T47D (cell line): ENCODE results near the gene GDF10.
A peak's percentile ranks its signal among the peaks of the same experiment; 100 is the strongest.

Experiments used
- DNase-seq, 2 experiments: peaks; one replicate each; pipeline versions ENCODE4 v3.0.0 to v3.0.0-alpha.2; 2011 to 2012; ENCODE audit warnings: low read depth in 1 of 2, low spot score in 1 of 2
- JUND ChIP-seq: IDR thresholded peaks from 2 replicates; pipeline ENCODE4 v1.6.1; 2012; ENCODE audit warnings: low read depth
- in situ Hi-C: cut with HindIII; loops from 2 replicates; pipeline ENCODE4 v1.10.0; 2016; ENCODE audit warnings: low sequenced_read_pairs, low pct_unique_long_range_greater_than_20kb

GDF10 gene

DNA sequence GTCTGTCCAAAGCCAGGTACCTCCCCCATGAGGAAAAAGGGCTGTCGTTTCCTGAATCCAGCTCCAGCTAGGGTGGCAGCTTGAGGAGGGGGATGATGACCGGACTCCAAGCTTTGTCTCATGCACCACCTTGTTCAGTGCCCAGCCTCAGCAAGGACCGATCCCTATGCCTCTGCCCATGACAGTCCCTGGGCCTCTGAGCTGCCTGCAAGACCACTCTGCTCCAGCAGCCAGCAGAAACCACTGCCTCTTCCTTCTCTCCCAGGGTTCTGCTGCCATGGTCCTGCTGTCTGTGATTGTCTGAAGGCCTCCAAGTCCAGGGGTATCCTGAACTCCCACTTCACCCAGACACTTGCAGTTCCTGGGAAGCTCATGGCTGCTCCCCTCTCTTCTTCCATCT is 21.3 kb upstream of the GDF10 start:
- no peak for TF ChIP-seq JUND
- DNase-seq, result no peak
- in situ Hi-C loops, result no loop called here

DNA sequence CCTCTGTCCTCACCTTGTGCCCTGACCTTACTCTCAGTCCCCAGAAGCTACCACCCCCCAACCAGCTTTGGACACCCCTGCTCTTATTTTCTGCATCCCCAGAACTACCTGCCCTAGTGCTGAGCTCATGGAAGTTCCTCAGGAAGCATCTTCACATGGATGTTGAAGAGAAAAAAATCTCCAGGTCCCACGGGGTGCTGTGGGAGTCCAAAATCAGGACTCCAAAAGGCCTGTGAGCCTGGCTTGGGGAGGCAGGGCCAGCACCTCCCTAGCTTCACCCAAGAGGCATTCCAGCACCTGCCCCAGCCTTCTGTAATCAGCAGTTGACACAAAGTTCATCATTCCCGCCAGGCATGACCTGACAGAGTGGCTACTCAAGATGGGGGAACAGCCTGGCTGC is 20.7 kb upstream of the GDF10 start:
- TF ChIP-seq JUND, result no peak
- in situ Hi-C loops, result no loop called here
- DNase-seq, result no peak

- no peak for TF ChIP-seq JUND
- in situ Hi-C loops, result no loop called here
- no peak for DNase-seq
Measured at GRCh38 chr10:47282005-47282656, 17.9 kb upstream of the GDF10 start.

DNA sequence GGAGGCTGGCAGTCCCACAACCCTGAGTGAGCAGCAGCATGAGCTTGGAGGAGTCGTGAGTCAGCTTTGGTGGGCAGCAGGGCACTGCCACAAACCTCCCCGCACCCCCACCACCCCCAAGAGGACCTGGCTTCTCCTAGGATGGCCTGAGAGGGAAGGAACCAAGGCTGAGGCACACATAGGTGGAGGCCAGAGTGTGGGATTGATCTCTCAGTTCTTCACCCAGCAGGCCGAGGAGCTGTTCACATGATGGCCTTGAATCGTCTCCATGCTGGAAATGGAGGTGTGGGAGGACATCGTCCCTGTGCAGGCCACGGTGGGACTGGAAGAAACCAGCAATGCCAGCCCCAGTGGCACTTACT is 17.4 kb upstream of the GDF10 start:
- no peak for DNase-seq
- no peak for TF ChIP-seq JUND
- in situ Hi-C loops, result no loop called here

GRCh38 chr10:47283101-47283630 is 16.8 kb upstream of the GDF10 start:
- in situ Hi-C loops, result no loop called here
- DNase-seq, result no peak
- TF ChIP-seq JUND, result no peak

- no peak for TF ChIP-seq JUND
- in situ Hi-C loops, result no loop called here
- DNase-seq, result no peak
Measured at GRCh38 chr10:47283848-47284247, 16.1 kb upstream of the GDF10 start.

DNA sequence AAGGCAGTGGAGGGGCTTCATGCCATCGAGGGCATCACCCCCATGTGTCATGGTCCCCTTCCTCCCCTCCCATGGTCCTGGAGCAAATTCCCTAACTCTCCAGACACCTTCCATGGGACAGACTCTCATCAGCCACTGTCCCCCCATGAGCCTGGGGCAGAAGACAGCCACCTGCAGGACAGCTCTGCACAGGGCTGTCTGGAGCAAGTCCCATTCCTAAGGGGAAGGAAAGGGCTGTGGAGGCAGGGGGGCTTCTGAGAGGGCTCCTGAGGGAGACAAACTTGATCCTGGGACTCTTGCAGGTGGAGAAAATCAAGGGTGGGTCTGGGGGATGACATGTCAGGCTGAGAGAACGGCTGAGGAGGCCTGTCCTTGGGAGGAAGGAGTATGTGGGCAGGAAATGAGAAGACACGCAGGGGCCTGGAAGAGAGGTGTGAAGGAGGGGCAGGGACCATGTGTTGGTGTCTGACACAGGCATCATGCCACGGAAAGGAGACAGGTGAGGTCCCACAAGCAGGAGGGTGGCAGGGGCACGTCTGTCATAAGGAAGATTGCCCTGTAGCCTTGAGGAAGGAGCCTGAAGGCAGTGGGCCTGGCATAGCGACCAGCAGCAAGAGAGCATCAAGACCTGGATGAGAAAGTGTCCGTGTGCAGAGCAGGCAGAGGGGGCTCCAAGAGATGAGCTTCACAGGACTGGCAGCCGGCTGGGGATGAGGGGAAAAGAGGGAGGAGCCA is 14.4 kb upstream of the GDF10 start:
- in situ Hi-C loops, result no loop called here
- no peak for TF ChIP-seq JUND
- DNase-seq, result no peak

- in situ Hi-C loops, result no loop called here
- no peak for DNase-seq
- TF ChIP-seq JUND, result no peak
Measured at GRCh38 chr10:47286116-47286505, 13.9 kb upstream of the GDF10 start.

DNA sequence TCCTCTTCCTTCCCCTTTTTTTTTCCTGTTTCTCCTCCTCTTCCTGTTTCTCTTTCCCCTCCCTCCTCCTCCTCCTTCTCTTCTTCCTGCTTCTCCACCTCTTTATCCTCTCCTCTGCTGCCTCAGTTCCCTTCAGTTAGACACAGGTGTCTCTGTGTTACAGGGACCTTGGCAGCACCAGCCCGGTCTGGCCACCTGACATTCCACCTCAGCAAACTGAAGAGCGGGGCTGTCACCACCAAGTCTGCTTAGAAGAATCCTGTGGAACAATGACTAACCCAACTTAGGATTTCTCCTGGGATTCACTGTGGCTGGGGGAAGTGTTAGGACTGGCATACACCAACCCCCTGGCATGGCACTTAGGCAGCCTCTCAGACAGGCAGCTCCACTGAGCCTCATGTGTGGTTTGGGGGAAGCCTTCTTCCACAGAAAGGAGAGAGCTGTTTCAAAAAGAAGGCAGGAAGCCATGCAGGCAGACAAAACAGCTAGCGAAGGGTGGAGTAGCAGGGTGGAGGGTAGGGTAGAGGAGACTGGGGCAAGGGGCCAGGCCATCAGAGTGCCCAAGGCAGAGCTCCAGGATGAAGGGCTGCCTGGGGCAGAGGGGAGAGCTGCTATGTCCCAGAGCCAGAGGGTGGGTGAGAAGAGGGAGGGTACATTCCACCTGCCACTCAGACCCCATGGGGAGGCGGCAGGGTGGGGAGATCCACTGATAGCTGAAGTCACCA is 13.2 kb upstream of the GDF10 start:
- in situ Hi-C loops, result no loop called here
- no peak for TF ChIP-seq JUND
- no peak for DNase-seq

GRCh38 chr10:47287365-47287802 is 12.6 kb upstream of the GDF10 start:
- in situ Hi-C loops, result no loop called here
- no peak for TF ChIP-seq JUND
- peak in 1 of 2 experiments; percentile 35 for DNase-seq

GRCh38 chr10:47287805-47288204 is 12.2 kb upstream of the GDF10 start:
- in situ Hi-C loops, result no loop called here
- no peak for TF ChIP-seq JUND

DNA sequence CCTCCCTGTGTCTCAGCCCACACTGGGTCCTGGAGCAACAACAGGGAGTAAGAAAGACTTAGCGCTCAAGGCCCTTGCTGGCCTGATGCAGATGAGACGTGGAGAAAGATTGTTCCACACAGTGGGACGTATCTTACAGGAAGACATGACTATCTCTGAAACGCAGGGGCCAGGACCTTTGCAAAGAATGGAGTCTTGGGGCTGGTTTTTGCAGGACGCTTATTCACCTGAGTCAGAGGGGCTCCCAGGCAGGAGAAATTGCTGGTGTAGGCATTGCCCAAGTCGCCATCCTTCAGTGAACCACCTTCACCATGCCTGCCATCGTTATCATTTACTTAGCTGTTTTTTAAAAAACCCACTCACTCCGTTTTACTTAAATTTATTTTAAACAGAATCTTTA is 11.8 kb upstream of the GDF10 start:
- in situ Hi-C loops, result no loop called here
- no peak for DNase-seq
- no peak for TF ChIP-seq JUND

More at GRCh38 chr10:47287805-47288204, 12.2 kb upstream of the GDF10 start:
- DNase-seq, result no peak
